GM21529 (cell line): ENCODE data around the gene ANGEL1.

ENCODE experiments used
- ATAC-seq: cut with Tn5 transposase; IDR thresholded peaks from one replicate; pipeline ENCODE4 v1.9.1; 2021; ENCODE audit not compliant: unreplicated experiment

Gene ANGEL1

GRCh38 chr14:76826122-76826521 lies 13.4 kb upstream of the ANGEL1 start, which contains the start of gene LRRC74A:
Gene LRRC74A, plus strand, starts transcription at chr14:76826408. Its CDS starts 290 bp downstream, at chr14:76826698.
- no peak for ATAC-seq

- ATAC-seq, result no peak
These were observed 8.0 kb upstream of the ANGEL1 start for GRCh38 chr14:76820700-76821099.

- no peak for ATAC-seq
These were observed 2.3 kb upstream of the ANGEL1 start for GRCh38 chr14:76814726-76815645.

- peak; percentile 26 for ATAC-seq
These were observed 625 bp downstream of the ANGEL1 start for GRCh38 chr14:76812093-76812421.

- no peak for ATAC-seq
These were observed 1.1 kb downstream of the ANGEL1 start for GRCh38 chr14:76811561-76811960.

- ATAC-seq, result no peak
These were observed 1.7 kb downstream of the ANGEL1 start for GRCh38 chr14:76810953-76811400.

- ATAC-seq, result no peak
These were observed 2.2 kb downstream of the ANGEL1 start for GRCh38 chr14:76810525-76810924.

- ATAC-seq, result no peak
These were observed 3.7 kb downstream of the ANGEL1 start for GRCh38 chr14:76808990-76809389.

- no peak for ATAC-seq
These were observed 4.7 kb downstream of the ANGEL1 start for GRCh38 chr14:76808011-76808410.

- ATAC-seq, result no peak
These were observed 6.2 kb downstream of the ANGEL1 start for GRCh38 chr14:76806446-76806845.

GRCh38 chr14:76793956-76794355 lies 18.7 kb downstream of the ANGEL1 start:
- ATAC-seq, result no peak

GRCh38 chr14:76793324-76793723 lies 19.4 kb downstream of the ANGEL1 start:
- no peak for ATAC-seq

GRCh38 chr14:76792422-76792821 lies 20.3 kb downstream of the ANGEL1 start:
- no peak for ATAC-seq

- no peak for ATAC-seq
These were observed 26.1 kb downstream of the ANGEL1 start for GRCh38 chr14:76786601-76787000.

- peak; percentile 67 for ATAC-seq
These were observed 27.8 kb downstream of the ANGEL1 start for GRCh38 chr14:76784881-76785280.

GRCh38 chr14:76784266-76784874 lies 28.3 kb downstream of the ANGEL1 start:
- ATAC-seq, result no peak

- ATAC-seq, result no peak
These were observed 29.7 kb downstream of the ANGEL1 start for GRCh38 chr14:76782885-76783566.

GRCh38 chr14:76782115-76782884 lies 30.4 kb downstream of the ANGEL1 start:
- no peak for ATAC-seq

GRCh38 chr14:76781648-76782051 lies 31.0 kb downstream of the ANGEL1 start:
- no peak for ATAC-seq

- no peak for ATAC-seq
These were observed 31.6 kb downstream of the ANGEL1 start for GRCh38 chr14:76780875-76781647.
